ENCODE results near the gene TLCD1.
"Not testable (repeated sequence)": the region's sequence is repeated elsewhere in the genome, so short reads cannot be mapped to it uniquely, and the experiment has no call there.

Gene TLCD1

DNA sequence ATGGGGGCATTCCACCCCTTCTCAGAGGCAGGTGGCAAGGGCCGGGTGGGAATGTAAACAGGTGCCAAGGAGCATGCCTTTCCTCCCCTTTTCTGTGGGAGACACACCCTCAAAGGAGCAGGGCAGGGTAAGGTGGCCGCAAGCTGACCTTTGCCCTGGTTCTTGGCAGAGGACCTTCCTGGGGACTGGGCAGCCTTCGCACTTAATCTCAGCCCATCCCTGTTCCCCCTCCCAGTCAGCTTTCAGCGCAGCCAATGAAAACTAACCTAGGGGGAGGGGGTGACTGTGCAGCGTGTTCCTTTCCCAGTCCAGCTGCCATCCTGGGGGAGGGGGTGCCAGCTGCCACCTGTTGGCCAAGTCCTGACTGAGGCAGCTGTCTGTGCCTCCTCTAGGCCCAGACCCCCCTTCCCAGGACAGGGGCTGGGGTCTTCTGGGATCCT, 20.6 kb upstream of the TLCD1 start:
- DNase-seq (ENCODE audit: low spot score), result no peak

DNA sequence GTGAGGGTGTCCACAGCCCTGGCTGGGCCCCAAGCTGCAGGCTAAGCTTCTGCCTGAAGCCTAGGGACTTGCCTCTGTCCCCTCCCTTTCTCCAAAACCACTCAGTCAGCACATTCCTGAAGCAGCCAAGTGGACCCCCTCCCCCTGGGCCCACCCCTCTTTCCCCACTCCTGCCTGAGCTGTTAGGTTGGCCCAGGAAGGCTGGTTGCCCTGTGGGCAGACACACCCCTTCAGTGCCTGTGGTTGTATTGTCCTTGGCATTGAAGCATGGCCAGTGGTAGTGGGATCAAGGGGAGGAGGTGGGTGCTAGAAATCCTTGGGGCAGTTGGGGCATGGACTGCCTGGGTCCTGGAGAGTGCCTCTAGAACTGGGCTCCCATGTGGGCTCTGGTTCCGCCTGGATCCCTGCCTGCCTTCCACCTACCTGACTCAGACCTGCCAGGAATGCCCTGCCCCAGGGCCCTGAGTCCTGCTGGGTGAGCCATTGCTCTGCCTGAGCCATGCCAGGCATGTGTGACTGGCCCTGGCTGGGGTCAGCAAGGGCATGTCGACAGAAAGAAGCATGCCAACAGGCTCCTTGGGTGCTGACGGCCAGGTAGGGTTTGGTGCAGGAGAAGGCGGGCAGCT, 19.9 kb upstream of the TLCD1 start:
- no peak for DNase-seq (ENCODE audit: low spot score)

DNA sequence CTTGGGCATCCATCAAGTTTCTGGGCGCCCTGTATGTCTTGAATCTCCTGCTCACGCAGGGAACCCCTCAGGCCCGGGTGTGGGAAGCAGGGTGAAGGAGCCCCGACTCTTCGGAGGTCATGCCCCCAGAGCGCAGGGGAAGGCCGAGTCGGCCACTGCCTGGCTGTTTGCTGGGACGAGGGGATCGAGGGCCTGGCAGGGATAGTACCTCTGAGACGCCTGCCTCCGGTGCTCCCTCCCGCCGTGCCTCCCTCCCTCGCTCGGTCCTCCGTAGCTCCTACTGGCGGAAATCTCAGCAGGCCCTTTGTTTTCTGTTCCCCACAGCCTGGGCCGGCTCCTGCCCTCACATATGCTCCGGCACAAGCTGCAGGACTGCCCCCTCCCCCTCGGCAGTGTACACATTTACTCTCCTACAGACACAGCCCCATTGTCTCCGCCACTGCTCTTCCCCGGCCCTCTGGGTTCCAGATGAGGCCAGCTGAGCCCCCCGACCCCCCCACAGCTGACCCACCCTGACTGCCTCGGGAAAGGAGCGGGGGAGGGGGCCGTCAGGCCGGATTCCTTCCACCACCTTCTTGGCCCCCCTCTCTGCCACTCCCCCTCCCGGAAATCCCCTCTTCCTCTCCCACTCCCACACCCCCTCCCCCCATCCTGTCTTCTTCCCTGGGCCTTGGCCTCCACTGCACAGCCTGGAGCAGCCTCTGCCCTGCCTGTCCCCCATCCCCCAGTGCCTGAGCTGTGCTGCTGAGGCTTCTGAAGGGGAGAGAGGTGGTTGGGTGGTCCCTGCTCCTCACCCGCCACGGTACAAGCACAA, 19.1 kb upstream of the TLCD1 start:
- peak; percentile 58 for DNase-seq (ENCODE audit: low spot score)

DNA sequence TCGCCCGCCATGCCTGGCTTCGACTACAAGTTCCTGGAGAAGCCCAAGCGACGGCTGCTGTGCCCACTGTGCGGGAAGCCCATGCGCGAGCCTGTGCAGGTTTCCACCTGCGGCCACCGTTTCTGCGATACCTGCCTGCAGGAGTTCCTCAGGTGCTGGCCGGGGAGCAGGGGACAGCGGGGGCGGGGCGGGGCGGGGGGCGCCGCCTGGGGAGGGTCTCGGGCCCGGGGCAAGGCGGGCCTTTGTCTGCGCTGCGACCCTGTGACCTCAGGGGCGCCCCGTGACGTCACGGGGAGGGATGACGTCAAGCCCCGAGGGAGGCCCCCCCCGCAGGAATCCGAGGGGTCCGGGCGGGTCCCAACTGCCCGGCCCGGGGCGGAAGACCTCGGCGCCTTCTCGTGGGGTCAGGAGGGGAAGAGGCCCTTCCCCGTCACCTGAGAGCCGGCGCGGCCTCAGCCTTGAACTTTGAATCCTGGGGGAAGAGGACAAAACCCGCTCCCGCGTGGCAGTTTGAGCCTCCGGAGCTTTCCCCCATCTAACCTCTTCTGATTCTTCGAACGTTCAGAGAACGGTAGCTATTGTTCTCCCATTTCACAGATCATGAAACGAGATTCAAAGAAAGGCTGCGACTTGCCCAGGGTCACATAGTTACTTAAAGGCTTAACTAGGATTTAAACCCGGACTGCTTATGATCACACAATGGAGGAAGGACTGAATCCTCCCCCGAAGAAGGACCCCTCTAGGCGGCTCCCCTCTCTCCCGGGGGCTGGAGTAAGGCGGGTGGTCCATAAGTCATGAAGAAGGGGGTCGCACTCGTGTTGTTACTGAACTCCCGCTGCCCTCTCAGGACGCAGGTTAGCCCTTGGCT, 18.3 kb upstream of the TLCD1 start:
- no peak for DNase-seq (ENCODE audit: low spot score)

DNA sequence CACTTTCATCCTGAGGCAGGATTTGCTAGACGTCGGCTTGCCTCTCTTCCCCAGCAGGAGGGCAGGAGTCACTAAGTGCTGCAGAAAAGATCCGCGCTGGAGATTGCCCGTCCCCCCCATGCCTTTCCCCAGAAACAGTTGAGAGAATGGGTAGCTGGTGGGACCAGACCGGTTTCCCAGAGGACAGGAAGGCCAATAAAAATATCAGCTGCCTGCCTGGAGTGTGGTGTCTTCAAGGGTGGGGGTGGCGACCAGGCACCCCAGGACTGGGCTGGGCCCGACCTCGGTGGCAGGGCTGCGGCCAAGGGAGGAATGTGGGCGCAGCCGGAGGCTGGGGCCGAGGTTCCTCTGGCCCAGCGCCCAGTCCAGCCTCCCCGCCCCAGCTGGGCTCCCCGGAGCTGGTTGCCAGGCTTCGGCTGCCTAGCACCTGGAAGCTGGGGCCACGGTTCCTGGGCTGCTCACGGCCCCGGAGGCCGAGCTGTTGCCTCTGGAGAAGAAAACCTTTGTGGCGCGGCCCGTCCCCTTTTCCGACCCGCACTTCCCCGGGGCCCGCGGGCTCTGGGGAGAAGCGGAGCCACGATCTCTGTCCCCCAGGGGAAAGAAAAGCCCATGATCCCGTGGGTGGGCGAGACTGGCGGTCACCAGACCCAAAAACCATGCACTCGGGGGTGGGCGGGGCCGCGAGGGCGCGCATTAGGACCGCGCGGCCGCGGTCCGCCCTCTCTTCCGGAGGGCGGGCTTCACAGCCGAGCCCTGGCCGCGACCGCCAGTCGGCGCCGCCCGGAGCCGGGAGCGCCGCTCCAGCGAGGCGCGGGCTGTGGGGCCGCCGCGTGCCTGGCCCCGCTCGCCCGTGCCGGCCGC, 17.4 kb upstream of the TLCD1 start, which contains the start of gene TRAF4:
TRAF4 (plus strand) TSS at position 769 of the 861 bp plus-strand sequence. CDS start 102 bp downstream, outside the sequence.
- DNase-seq (ENCODE audit: low spot score), result peak; percentile 79

DNA sequence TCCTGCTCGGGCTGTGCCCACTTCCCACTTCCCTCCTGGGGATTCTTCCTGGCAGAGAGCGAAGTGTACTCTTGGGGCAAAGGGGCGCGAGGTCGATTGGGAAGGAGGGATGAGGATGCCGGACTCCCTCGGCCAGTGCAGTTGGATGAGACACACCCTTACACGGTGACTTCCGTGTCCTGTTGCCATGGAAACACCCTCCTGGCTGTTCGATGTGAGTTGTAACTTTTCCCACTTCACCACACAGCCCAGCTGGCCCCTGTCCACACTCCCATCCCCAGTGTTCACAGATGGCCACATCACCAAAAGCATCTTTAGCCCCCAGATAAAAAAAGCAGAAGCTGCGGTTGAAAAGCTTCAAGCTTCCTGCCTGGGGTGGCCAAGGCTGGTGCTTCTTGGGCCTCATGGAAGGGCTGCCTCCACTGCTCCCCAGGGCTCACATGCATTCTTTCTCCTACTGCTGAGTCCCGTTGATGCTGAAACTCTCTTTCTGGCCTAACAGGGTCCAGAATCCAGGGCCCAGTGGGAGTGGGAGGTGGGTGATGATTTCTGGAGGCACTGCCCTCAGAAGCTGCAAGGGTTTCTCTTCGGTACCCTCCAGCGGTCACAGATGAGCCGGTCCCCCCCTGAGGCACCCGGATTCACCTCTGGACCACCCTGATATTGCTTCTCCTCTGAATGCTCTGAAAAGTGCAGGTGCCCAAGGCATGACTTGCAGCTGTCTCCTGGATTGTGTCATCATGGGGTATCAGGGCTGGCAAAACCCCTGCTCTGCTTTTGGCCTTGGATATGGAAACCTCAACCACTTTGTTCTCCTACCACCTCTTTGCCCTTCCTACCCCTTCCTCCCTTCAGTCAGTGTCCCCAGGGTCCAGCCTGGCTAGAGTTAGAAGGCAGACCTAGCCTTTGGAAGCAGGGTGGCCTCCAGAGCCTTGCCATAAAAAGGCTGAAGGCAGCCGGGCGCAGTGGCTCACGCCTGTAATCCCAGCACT, 15.6 kb upstream of the TLCD1 start:
- no peak for DNase-seq (ENCODE audit: low spot score)

DNA sequence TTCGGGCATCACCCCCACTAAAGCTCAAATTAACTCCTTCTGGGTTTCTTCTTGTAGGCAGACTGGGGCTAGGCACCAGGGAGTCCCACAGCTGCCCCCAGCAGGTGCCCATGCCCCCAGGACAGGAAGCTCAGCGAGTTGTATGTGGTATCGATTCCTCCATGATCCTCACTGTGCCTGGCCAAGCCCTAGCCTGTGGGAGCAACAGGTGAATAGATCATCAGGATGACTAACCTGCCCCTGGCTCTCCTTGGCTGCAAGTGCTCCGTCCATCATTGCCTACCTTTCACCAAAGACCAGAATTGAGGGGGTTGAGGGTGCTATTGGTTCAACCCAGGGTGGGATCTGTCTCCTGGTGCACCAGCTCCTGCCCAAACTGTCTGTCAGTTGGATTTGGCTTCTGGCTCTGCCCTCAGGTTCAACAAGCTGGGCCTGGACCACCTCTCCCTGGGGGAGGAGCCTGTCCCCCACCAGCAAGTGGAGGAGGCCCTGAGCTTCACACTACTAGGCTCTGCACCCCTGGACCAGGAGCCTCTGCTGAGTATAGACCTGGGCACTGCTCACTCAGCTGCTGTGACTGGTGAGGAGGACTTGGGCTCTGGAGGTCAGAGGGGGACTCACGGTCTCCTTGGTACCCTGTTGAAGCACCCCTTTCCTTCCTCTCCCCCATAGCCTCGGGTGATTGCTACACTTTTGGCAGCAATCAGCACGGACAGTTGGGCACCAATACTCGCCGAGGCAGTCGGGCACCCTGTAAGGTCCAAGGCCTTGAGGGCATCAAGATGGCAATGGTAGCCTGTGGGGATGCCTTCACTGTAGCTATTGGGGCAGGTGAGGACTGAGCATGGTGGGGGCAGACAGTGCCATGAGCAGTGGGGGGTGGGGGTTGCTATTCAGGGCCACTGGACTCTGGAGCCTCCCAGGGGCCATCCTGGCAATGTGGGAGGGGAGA, 14.6 kb upstream of the TLCD1 start:
- no peak for DNase-seq (ENCODE audit: low spot score)

DNA sequence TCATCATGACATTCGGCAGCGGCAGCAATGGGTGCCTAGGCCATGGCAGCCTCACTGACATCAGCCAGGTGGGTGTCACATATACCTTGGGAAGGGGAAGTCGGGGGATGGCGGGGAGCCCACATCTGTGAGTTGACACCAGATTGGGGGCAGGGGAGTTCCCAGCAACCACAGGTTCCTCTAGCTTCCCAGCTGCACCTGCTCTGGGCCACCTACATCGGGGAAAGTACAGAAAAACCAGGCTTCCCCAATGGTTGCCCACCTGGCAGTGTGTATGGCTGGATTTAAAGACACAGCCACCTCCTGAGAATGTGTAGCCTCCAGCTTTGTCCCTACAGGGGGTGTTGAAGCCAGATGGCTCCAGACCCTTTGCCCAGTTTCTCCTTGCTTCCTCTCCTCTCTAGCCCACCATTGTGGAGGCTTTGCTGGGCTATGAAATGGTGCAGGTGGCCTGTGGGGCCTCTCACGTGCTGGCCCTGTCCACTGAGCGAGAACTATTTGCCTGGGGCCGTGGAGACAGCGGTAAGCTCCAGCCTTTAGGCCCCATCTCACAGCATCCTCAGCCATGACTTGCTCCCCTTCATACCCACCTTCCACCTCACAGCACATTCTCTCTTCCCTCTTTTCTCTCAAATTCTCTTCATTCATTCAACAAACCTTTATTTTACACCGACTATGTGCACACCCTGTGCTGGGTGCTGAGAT, 12.8 kb upstream of the TLCD1 start:
- DNase-seq (ENCODE audit: low spot score), result no peak

DNA sequence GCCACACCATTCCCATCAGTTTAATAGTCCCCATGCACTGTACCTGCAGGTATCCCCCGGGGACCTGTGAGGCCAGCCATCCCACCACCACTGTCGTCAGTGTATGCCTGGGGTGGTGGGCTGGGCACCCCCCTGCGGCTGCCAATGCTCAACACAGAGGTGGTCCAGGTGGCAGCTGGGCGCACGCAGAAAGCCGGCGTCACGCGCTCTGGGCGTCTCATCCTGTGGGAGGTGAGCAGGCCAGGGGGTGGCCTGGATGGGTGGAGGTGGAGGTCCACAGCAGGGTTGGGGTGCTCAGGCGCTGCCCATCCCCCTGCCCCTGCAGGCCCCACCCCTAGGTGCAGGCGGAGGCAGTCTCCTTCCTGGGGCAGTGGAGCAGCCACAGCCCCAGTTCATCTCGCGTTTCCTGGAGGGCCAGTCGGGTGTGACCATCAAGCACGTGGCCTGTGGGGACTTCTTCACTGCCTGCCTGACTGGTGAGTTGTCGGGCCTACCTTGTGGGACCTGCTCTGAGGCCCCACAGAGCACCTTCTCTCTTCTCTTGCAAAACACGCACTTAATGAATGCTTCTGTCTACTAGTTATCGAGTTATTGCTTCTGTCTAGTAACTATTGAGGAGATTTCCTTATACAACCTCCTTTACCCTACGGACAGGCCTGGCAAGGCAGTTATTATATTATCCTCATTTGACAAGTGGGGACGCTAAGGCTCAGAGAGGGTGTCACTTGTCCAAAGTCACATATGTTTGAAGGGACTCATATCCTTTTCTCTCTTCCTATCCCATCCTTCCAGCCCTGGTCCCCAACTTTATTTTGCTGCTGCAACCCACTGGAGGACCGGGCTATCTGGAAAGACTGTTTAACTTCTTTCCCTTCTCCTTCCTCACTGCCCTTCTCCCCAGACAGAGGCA, 12.0 kb upstream of the TLCD1 start:
- no peak for DNase-seq (ENCODE audit: low spot score)

DNA sequence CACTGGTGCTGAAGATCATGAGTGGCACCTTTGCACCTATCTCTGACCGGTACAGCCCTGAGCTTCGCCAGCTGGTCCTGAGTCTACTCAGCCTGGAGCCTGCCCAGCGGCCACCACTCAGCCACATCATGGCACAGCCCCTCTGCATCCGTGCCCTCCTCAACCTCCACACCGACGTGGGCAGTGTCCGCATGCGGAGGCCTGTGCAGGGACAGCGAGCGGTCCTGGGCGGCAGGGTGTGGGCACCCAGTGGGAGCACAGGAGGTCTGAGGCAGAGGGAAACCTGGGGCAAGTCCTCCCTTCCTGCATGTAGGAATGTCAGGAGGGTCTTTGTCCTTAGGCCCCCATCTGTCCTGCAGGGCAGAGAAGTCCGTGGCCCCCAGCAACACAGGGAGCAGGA, 11.3 kb upstream of the TLCD1 start:
- DNase-seq (ENCODE audit: low spot score), result no peak

DNA sequence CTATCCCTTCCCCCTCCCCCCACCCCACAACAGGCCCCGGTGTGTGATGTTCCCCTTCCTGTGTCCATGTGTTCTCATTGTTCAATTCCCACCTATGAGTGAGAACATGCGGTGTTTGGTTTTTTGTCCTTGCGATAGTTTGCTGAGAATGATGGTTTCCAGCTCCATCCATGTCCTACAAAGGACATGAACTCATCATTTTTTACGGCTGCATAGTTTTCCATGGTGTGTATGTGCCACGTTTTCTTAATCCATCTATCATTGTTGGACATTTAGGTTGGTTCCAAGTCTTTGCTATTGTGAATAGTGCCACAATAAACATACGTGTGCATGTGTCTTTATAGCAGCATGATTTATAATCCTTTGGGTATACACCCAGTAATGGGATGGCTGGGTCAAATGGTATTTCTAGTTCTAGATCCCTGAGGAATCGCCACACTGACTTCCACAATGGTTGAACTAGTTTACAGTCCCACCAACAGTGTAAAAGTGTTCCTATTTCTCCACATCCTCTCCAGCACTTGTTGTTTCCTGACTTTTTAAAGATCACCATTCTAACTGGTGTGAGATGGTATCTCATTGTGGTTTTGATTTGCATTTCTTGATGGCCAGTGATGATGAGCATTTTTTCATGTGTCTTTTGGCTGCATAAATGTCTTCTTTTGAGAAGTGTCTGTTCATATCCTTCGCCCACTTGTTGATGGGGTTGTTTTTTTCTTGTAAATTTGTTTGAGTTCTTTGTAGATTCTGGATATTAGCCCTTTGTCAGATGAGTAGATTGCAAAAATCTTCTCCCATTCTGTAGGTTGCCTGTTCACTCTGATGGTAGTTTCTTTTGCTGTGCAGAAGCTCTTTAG, 10.1 kb upstream of the TLCD1 start:
- not testable (repeated sequence) for DNase-seq (ENCODE audit: low spot score)

DNA sequence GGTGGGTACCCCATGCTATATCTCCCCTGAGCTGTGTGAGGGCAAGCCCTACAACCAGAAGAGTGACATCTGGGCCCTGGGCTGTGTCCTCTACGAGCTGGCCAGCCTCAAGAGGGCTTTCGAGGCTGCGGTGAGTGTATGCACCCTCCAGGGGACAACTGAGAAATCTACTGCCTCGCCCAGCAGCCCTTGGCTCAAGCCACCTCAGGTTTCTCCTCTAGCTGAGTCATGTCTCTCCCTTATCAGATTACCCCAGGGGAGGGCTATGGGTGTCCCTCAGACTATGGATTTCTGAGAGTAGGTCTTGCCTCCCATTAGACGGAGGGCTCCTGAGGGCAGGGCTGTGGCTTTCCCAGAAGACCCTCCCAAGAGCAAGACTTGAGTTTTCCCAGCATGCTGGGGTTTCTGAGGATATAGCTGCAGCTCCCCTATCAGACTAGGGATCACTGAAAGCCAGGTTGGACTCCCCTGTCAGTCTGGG, 9.2 kb upstream of the TLCD1 start:
- no peak for DNase-seq (ENCODE audit: low spot score)

DNA sequence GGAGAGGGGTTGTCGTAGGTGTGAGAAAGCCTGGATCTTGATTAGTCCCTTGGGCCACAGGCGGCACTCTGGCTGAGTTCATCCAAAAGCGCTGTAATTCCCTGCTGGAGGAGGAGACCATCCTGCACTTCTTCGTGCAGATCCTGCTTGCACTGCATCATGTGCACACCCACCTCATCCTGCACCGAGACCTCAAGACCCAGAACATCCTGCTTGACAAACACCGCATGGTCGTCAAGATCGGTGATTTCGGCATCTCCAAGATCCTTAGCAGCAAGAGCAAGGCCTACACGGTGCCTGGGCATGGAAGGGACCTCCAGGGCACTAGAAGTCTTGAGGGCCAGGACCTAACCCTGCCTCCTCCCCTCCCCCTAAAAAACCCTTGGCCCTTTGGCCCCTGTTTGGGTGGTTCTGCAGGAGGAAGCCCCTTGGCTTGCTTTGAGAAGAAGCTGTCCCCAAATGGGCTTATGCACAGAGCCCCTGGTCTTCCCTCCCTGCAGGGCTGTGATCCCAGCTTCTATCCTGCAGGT, 8.7 kb upstream of the TLCD1 start:
- DNase-seq (ENCODE audit: low spot score), result no peak

DNA sequence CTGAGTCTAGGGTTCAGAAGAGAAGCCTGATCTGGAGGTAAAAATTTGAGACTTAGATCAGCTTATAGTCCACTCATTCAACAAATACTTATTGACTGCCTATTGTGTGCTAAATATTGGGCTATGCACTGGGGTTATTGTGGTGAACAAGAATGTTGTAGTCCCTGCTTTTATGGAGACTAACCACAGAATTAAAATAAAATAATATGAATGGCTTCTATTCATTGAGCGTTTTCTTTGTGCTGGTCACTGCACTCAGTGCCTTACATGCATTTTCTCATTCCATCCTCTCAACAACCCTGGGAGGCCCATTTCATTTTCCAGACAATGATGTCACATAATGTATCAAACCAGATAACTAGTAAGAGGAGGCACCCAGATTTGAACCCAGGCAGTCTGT, 7.3 kb upstream of the TLCD1 start:
- DNase-seq (ENCODE audit: low spot score), result peak; percentile 63

DNA sequence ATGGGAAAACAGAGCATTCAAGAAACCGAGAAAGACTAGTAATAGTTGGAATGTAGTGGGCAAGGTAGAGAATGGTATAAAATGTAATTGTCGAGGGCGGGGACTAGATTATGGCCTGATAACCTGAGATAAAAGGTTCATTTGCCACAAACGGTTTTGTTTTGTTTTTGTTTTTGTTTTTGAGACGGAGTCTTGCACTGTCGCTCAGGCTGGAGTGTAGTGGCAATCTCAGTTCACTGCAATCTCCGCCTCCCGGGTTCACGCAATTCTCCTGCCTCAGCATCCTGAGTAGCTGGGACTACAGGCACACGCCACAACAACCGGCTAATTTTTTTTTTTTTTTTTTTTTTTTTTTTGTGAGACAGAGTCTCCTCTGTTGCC, 3.9 kb upstream of the TLCD1 start:
- DNase-seq (ENCODE audit: low spot score), result no peak

Measured in COLO829 (cell line).